ENCODE data around the gene BARD1.

DNA sequence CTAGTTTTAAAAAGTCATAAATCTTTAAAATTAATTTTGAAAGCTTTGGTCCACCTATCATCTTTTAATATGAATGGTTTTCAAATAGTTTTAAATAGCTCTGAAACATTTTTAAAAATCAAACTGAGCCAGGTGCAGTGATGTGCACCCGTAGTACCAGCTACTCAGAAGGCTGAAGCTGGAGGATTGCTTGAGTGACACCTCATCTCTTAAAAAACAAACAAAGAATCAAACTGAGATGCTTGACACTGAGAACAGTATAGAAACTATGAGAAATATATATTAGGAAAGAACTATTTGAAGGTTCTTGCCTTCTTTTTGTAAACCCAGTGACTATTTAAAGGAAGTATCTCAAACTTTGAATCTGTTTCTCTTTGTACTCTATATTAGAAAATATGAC lies 67.4 kb downstream of the BARD1 start:
- TF ChIP-seq, protein P1, sequence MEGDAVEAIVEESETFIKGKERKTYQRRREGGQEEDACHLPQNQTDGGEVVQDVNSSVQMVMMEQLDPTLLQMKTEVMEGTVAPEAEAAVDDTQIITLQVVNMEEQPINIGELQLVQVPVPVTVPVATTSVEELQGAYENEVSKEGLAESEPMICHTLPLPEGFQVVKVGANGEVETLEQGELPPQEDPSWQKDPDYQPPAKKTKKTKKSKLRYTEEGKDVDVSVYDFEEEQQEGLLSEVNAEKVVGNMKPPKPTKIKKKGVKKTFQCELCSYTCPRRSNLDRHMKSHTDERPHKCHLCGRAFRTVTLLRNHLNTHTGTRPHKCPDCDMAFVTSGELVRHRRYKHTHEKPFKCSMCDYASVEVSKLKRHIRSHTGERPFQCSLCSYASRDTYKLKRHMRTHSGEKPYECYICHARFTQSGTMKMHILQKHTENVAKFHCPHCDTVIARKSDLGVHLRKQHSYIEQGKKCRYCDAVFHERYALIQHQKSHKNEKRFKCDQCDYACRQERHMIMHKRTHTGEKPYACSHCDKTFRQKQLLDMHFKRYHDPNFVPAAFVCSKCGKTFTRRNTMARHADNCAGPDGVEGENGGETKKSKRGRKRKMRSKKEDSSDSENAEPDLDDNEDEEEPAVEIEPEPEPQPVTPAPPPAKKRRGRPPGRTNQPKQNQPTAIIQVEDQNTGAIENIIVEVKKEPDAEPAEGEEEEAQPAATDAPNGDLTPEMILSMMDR (conservative IDR thresholded peaks at IDR 0.05; ENCODE audit: low read depth, low read length): no peak
- TF ChIP-seq EZH2 (IDR thresholded peaks at IDR 0.05; ENCODE audit: borderline replicate concordance, low read depth, low read length, poor library complexity, severe bottlenecking): no peak
